Right ventricle myocardium superior (tissue), 1 donor: ENCODE data around the gene NDUFS8. TPM values are rescaled to one million over a fixed set of nuclear protein-coding genes. Genes with fewer than 3 reads are reported as not detected.

Source experiments
- ATAC-seq: fragments of 200-7000 bp; cut with Tn5 transposase; one replicate; pipeline ENCODE4 v1.9.1; 2020; ENCODE audit warnings: mild to moderate bottlenecking; ENCODE audit not compliant: poor library complexity
- DNase-seq: peaks from one replicate; pipeline ENCODE4 v3.0.0-alpha.2; 2020
- intact Hi-C: fragments of 100-400 bp; cut with DNase I; formaldehyde crosslinking; loops from one replicate; pipeline ENCODE4 v1.11.2; 2022
- total RNA-seq: library from RNA; stranded (reverse); fragmentation: NEBNext Ultra II Directional; extraction: Animal tissue kit (Norgen Biotek cat#: 25700); gene quantifications from one replicate; pipeline ENCODE4 v1.2.1, GENCODE V29; 2021
- donor health status: DM: no; HTN: yes; CAD: no; lungs with severe emphysema.

Gene NDUFS8
- total RNA-seq, 1 donor from 2014 or later = 474 TPM

- DNase-seq = no peak
- intact Hi-C loops = no loop called here
- ATAC-seq = no peak
These were observed 2.8 kb upstream of the NDUFS8 start for GRCh38 chr11:68027667-68028066.

DNA sequence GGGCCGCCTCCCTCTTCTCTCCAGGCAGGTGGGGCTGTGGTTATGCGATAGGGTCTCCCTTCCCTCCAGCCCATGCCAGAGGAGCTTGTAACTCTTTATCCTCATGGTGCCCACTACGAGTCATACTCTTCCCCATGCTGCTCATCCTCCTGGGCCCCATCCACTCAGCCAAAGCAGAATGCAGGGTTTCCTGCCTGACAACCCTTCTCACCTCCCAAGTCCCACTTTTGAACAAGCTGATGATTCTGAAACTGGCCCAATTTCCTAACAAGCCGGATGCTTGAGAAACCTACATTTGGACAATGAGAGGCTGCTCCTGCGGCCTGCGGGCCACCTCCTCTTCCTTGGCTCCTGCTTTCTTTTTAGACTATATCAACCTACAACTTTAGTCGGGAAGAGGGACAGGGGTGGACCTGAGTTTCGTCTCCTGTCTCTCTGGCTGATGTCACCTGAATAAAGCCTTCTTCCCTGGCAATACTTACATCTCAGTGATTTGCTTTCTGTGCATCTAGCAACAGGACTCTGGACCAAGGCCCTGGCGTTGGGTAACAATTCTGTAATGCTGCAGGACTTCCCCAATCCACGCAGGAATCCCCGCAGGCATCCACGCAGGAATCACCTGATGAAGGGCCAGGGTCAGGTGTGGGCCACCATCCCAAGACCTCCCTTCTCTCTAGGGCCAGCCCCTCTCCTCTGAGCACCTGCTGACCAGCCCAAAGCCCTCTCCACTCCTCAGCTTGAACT lies 1.5 kb upstream of the NDUFS8 start:
- ATAC-seq (no peak), DNase-seq (no peak)
- intact Hi-C loops = no loop called here

GRCh38 chr11:68031144-68031464 lies 623 bp downstream of the NDUFS8 start:
- ATAC-seq (peak; percentile 3), DNase-seq (no peak)
- intact Hi-C loops = loop anchor here (10.0 kb wide), 1 partner anchor 94 kb away; the partner anchor contains the start of gene CHKA

- DNase-seq = no peak
- intact Hi-C loops = loop anchor here (10.0 kb wide), 1 partner anchor 93 kb away; the partner anchor contains the start of gene CHKA
- no peak for ATAC-seq
These were observed 1.5 kb downstream of the NDUFS8 start for GRCh38 chr11:68032003-68032402.

- DNase-seq (no peak), ATAC-seq (no peak)
- intact Hi-C loops = loop anchor here (10.0 kb wide), 1 partner anchor 92 kb away; the partner anchor contains the start of gene CHKA
These were observed 2.7 kb downstream of the NDUFS8 start for GRCh38 chr11:68032997-68033707.

DNA sequence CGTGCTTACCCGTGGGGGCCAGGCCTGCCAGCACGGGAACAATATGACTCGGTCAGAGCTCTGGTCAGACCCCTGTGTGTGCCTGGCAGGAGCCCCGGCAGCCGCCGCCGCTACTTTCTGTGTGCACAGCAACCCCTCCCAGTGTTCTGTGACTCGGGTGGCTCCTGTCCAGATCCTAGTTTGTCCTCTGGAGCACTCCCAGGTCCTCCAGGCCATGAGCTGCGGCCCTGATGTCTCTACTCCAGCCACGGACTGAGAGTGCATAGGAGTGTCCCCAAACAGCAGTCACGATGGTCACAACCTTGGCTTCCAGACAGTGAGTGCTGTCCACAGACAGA lies 3.2 kb downstream of the NDUFS8 start:
- intact Hi-C loops = loop anchor here (10.0 kb wide), 1 partner anchor 91 kb away; the partner anchor contains the start of gene CHKA
- ATAC-seq (peak; percentile 37), DNase-seq (peak; percentile 81)

DNA sequence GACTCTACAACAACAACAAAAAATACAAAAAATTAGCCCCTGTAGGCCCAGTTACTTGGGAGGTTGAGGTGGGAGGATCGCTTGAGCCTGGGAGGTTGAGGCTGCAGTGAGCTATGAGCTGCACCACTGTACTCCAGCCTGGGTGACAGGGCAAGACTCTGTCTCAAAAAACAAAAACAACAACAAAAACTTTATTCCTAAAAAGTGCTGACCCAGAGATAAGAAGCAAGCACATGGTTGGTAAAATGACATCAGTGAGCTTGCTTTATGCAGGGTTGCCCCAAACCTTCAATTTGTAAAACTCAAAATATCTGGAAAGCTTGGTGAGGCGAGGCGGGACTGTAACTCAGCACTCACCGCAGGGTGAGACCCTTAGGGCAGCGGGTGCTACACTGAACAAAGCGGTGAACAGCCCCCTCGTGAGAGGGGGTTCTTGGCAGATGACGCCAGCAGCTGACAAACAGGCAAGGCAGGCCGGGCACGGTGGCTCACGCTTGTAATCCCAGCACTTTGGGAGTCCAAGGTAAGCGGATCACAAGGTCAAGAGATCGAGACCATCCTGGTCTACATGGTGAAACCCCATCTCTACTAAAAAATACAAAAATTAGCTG lies 4.9 kb downstream of the NDUFS8 start:
- intact Hi-C loops = loop anchor here (10.0 kb wide), 1 partner anchor 89 kb away; the partner anchor contains the start of gene CHKA
- DNase-seq (no peak), ATAC-seq (no peak)

- ATAC-seq (no peak), DNase-seq (peak; percentile 61)
- intact Hi-C loops = loop anchor here (10.0 kb wide), 1 partner anchor 89 kb away; the partner anchor contains the start of gene CHKA
These were observed 5.7 kb downstream of the NDUFS8 start for GRCh38 chr11:68036141-68036716.

DNA sequence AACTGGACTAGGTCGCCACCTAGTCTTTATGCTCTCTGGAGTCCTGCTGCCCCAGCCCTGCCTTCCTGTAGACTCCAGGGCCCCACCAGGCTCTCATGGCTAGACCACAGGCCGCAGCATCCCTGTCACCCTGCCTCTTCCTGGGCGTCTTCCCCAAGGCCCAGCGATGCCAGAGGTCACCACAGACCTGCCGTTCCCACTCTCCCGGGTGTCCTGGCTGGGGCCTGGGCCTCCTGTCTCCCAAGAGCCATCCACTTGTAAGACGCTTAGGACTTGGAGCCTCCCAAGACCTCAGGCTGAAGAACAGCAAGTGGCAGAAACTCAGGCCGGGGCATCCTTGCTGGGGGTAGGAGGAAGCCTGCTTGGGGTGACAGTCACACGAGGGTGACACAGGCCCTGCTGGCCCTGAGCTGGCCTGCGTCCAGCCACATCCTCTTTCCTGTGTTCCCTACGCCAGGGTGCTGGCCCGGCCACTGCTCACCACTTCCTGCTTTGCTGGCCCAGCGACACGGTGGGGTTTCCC lies 6.3 kb downstream of the NDUFS8 start:
- DNase-seq (peak; percentile 86), ATAC-seq (peak; percentile 8)
- intact Hi-C loops = loop anchor here (10.0 kb wide), 1 partner anchor 88 kb away; the partner anchor contains the start of gene CHKA

GRCh38 chr11:68037411-68038225 lies 7.1 kb downstream of the NDUFS8 start:
- intact Hi-C loops = loop anchor here (10.0 kb wide), 1 partner anchor 87 kb away; the partner anchor contains the start of gene CHKA
- DNase-seq (no peak), ATAC-seq (no peak)

DNA sequence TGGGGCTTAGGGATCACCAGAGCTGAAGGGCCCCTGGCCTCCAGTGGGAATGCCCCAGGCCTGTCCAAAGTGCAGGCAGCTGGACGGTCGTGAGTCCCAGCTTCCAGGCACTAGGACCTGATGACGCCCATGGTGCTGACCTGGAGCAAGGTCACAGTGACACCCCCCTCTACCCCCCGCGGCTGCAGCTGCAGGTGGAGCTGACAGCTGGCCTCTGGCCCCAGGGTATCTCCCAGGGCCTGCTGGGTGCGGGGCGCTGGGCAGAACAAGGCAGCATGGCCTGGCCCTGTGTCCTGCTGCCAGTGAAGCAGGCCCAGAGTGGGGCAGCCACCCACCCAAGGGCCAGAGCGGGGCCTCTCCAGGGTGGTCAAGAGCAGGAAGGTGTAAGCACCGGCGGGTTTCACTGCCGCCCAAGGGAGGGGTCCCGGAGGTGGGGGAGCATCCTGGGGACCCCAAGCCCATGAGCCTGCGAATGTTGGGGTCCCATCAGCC lies 7.8 kb downstream of the NDUFS8 start:
- ATAC-seq = peak; percentile 1
- no peak for DNase-seq
- intact Hi-C loops = loop anchor here (10.0 kb wide), 1 partner anchor 87 kb away; the partner anchor contains the start of gene CHKA

DNA sequence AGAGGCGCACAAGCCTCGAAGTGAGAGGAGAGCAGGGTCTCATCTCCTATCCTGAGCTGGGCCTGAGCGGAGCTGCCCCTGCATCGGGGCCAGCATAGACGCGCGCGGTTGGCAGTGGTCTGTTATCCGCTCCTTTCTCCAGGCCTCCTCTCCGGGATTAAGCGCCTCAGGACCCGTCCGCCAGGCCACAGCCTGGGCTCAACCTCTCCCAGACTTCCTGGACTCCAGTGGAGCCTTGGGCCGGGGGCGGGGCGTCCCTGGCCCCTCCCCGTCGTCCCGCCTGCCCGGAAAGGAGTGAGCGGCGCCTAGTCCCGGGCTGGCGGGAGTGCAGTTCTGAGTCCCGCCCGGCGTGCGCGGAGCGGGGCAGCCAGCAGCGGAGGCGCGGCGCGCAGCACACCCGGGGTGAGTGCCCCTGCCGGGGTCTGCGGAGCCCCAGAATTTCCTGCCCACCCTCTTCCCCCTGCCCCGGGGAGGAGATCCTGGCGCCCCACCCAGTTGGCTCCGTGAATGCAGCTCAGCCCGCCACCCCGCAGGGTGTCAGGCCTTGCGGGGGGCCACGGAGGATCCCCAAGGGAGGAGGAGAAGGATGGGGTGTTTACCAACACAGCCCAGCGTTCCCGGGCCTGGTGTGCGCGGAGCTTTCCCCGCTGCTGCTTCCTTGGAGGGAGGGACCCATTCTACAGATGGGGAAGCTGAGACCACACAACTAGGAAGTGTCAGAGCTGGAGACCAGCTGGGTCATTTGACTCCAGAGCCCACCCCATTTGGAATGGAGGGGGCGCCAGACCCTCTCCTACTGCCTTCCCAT lies 8.4 kb downstream of the NDUFS8 start, which contains the start of gene TCIRG1:
TCIRG1 (plus strand) TSS at position 308 of the 808 bp plus-strand sequence. CDS start 2,247 bp downstream, outside the sequence.
- DNase-seq (peak; percentile 93), ATAC-seq (peak; percentile 83)
- intact Hi-C loops = loop anchor here (10.0 kb wide), 1 partner anchor 86 kb away; the partner anchor contains the start of gene CHKA

GRCh38 chr11:68039526-68040086 lies 9.1 kb downstream of the NDUFS8 start:
- DNase-seq (no peak), ATAC-seq (no peak)
- intact Hi-C loops = loop anchor here (10.0 kb wide), 1 partner anchor 85 kb away; the partner anchor contains the start of gene CHKA

- ATAC-seq (peak; percentile 35), DNase-seq (peak; percentile 82)
- intact Hi-C loops = no loop called here
These were observed 9.8 kb downstream of the NDUFS8 start for GRCh38 chr11:68040101-68040956.

GRCh38 chr11:68040957-68041591 lies 10.6 kb downstream of the NDUFS8 start:
- intact Hi-C loops = no loop called here
- no peak for ATAC-seq
- peak; percentile 39 for DNase-seq
